ENCODE data around the gene BLOC1S6.
A peak's percentile ranks its signal among the peaks of the same experiment; 100 is the strongest.

BLOC1S6 gene

DNA sequence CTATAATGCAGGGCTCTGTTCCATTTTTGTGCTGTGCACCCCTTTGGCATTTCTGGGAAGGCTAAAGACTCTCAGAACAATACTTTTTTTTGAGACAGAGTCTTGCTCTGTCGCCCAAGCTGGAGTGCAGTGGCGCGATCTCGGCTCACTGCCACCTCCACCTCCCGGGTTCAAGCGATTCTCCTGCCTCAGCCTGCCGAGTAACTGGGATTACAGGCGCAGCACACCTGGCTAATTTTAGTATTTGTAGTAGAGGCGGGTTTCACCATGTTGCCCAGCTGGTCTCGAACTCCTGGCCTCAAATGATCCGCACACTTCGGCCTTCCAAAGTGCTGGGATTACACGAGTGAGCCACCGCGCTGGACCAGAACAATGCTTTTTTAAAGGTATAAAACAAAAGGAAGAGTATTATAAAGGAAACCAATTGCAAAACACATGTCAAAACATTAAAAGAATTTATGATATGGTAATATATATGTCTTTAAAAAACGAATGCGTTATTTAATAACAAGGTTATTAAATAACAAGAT is 48.6 kb downstream of the BLOC1S6 start:
- no peak for TF ChIP-seq CTCF (conservative IDR thresholded peaks at IDR 0.05; ENCODE audit: control insufficient read depth, insufficient read depth, low read depth, low read length)
- H3K4me3 ChIP-seq (ENCODE audit: control insufficient read depth, low read depth, low read length): peak overlapping the region; percentile 87
- no peak for DNase-seq (ENCODE audit: low read depth)

GRCh38 chr15:45637141-45637540 is 50.0 kb downstream of the BLOC1S6 start:
- TF ChIP-seq CTCF (conservative IDR thresholded peaks at IDR 0.05; ENCODE audit: control insufficient read depth, insufficient read depth, low read depth, low read length): no peak
- H3K4me3 ChIP-seq (ENCODE audit: control insufficient read depth, low read depth, low read length): peak overlapping the region; percentile 20
- DNase-seq (ENCODE audit: low read depth): no peak

GRCh38 chr15:45637552-45638033 is 50.4 kb downstream of the BLOC1S6 start:
- peak overlapping the region; percentile 20 for H3K4me3 ChIP-seq (ENCODE audit: control insufficient read depth, low read depth, low read length)
- TF ChIP-seq CTCF (conservative IDR thresholded peaks at IDR 0.05; ENCODE audit: control insufficient read depth, insufficient read depth, low read depth, low read length): no peak
- DNase-seq (ENCODE audit: low read depth): peak; percentile 94

GRCh38 chr15:45640616-45641015 is 53.4 kb downstream of the BLOC1S6 start:
- peak; percentile 97 for DNase-seq (ENCODE audit: low read depth)
- no peak for TF ChIP-seq CTCF (conservative IDR thresholded peaks at IDR 0.05; ENCODE audit: control insufficient read depth, insufficient read depth, low read depth, low read length)
- no peak overlapping the region for H3K4me3 ChIP-seq (ENCODE audit: control insufficient read depth, low read depth, low read length)

GRCh38 chr15:45641374-45641781 is 54.2 kb downstream of the BLOC1S6 start:
- peak; percentile 98 for DNase-seq (ENCODE audit: low read depth)
- no peak overlapping the region for H3K4me3 ChIP-seq (ENCODE audit: control insufficient read depth, low read depth, low read length)
- peak; percentile 2 for TF ChIP-seq CTCF (conservative IDR thresholded peaks at IDR 0.05; ENCODE audit: control insufficient read depth, insufficient read depth, low read depth, low read length)

DNA sequence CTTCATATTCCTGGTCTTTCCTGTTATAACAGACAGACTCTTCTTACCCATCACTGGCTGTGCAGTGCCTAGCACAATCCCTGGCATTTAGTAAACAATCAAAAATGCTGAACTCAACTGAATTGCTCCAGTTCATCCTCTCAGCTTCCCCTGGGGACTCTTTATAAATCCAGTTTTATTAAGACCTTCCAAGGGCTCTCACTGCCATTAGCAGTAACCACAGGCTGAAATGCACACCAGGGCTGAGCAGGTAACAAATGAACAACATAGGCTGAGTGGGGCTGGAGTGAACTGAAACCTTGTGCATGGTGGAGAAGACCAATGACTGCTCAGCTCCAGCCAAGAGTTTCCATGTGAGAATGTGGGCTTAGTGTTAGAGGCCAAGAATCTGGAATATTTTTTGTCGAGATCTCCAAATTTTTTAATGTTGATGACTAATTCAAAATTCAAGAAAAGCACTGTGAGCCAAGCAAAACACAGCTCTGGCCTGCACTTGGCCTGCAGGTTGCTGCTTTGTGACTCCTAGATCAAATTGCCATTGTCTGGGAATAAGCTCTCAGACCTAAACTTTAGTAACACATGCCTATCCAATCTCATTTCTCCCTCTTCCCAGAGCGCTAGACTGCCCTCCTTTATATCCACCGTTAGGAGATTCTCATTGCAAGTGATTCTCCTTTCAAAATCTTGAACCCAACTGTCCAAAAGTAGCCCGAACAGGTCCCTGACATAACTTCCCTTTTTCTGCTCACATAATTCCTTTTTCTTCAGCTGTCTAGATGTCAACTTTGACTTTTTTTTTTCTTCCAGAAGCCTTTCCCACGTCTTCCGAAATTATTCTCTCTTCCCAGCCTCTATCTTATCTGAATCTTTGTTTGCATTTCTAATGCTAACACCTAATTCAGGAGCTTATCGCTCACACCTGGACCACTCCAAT is 55.1 kb downstream of the BLOC1S6 start:
- peak overlapping the region; percentile 12 for H3K4me3 ChIP-seq (ENCODE audit: control insufficient read depth, low read depth, low read length)
- TF ChIP-seq CTCF (conservative IDR thresholded peaks at IDR 0.05; ENCODE audit: control insufficient read depth, insufficient read depth, low read depth, low read length): no peak
- peak; percentile 94 for DNase-seq (ENCODE audit: low read depth)
